HCT116 (cell line): ENCODE results near the gene MMP23B.

ENCODE experiments used
- CEBPB ChIP-seq: IDR thresholded peaks from 2 replicates; pipeline ENCODE4 v1.6.1; 2012; ENCODE audit warnings: low read depth
- EGR1 ChIP-seq: IDR thresholded peaks from 2 replicates; pipeline ENCODE4 v1.6.1; 2012; ENCODE audit warnings: low read depth
- FOSL1 ChIP-seq: IDR thresholded peaks from 2 replicates; pipeline ENCODE4 v1.6.1; 2012; ENCODE audit warnings: low read depth
- JUND ChIP-seq: IDR thresholded peaks from 2 replicates; pipeline ENCODE4 v1.6.1; 2012
- POLR2A ChIP-seq: IDR thresholded peaks from 2 replicates; pipeline ENCODE4 v1.7.0; 2011; ENCODE audit warnings: borderline replicate concordance; ENCODE audit not compliant: insufficient read depth, insufficient read length; ENCODE audit errors: extremely low read depth
- POLR2AphosphoS5 ChIP-seq: IDR thresholded peaks from 2 replicates; pipeline ENCODE4 v1.6.1; 2011; ENCODE audit warnings: mild to moderate bottlenecking, low read depth, low read length, moderate library complexity
- RAD21 ChIP-seq: IDR thresholded peaks from 2 replicates; pipeline ENCODE4 v1.6.1; 2012; ENCODE audit warnings: low read depth, mild to moderate bottlenecking
- SP1 ChIP-seq: IDR thresholded peaks from 2 replicates; pipeline ENCODE4 v1.6.1; 2012; ENCODE audit warnings: low read depth
- ZFX ChIP-seq: fragments of 450-650 bp; IDR thresholded peaks from 2 replicates; pipeline ENCODE4 v1.6.1; 2017
- TF ChIP-seq, protein P1 (sequence below): IDR thresholded peaks from 2 replicates; pipeline ENCODE4 v1.6.1; 2012; ENCODE audit warnings: low read depth
- TF ChIP-seq, protein P2 (sequence below): IDR thresholded peaks from 2 replicates; pipeline ENCODE4 v1.6.1; 2012
- TF ChIP-seq, protein P3 (sequence below), 3 experiments: fragments of 200-600 bp in 1 of 3; sonication (generic) in 1 of 3; IDR thresholded peaks in 2 of 3; conservative IDR thresholded peaks in 1 of 3; 2 replicates each; pipeline ENCODE4 v1.5.1; 2012 to 2017; ENCODE audit warnings: low read depth in 2 of 3, low read length in 2 of 3, antibody characterized with exemption in 1 of 3, borderline replicate concordance in 1 of 3, control low read depth in 1 of 3, mild to moderate bottlenecking in 1 of 3, mixed read lengths in 1 of 3, mixed run types in 1 of 3, moderate library complexity in 1 of 3; ENCODE audit not compliant: insufficient read depth in 1 of 3

DNA sequence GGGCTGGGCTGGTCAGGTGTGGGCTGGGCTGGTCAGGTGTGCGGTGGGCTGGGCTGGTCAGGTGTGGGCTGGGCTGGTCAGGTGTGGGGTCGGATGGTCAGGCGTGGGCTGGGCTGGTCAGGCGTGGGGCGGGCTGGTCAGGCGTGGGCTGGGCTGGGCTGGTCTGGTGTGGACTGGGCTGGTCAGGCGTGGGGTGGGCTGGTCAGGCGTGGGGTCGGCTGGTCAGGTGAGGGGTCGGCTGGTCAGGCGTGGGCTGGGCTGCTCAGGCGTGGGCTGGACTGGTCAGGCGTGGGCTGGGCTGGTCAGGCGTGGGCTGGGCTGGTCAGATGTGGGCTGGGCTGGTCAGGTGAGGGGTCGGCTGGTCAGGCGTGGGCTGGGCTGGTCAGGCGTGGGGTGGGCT is 26.2 kb upstream of the MMP23B start:
- TF ChIP-seq, protein P1, sequence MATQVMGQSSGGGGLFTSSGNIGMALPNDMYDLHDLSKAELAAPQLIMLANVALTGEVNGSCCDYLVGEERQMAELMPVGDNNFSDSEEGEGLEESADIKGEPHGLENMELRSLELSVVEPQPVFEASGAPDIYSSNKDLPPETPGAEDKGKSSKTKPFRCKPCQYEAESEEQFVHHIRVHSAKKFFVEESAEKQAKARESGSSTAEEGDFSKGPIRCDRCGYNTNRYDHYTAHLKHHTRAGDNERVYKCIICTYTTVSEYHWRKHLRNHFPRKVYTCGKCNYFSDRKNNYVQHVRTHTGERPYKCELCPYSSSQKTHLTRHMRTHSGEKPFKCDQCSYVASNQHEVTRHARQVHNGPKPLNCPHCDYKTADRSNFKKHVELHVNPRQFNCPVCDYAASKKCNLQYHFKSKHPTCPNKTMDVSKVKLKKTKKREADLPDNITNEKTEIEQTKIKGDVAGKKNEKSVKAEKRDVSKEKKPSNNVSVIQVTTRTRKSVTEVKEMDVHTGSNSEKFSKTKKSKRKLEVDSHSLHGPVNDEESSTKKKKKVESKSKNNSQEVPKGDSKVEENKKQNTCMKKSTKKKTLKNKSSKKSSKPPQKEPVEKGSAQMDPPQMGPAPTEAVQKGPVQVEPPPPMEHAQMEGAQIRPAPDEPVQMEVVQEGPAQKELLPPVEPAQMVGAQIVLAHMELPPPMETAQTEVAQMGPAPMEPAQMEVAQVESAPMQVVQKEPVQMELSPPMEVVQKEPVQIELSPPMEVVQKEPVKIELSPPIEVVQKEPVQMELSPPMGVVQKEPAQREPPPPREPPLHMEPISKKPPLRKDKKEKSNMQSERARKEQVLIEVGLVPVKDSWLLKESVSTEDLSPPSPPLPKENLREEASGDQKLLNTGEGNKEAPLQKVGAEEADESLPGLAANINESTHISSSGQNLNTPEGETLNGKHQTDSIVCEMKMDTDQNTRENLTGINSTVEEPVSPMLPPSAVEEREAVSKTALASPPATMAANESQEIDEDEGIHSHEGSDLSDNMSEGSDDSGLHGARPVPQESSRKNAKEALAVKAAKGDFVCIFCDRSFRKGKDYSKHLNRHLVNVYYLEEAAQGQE = no peak
- TF ChIP-seq POLR2A = no peak
- TF ChIP-seq, protein P2, sequence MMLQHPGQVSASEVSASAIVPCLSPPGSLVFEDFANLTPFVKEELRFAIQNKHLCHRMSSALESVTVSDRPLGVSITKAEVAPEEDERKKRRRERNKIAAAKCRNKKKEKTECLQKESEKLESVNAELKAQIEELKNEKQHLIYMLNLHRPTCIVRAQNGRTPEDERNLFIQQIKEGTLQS = no peak
- TF ChIP-seq POLR2AphosphoS5 = no peak
- no peak for TF ChIP-seq RAD21
- no peak for TF ChIP-seq EGR1
- TF ChIP-seq JUND = no peak
- no peak for TF ChIP-seq ZFX
- no peak for TF ChIP-seq CEBPB
- TF ChIP-seq, protein P3, sequence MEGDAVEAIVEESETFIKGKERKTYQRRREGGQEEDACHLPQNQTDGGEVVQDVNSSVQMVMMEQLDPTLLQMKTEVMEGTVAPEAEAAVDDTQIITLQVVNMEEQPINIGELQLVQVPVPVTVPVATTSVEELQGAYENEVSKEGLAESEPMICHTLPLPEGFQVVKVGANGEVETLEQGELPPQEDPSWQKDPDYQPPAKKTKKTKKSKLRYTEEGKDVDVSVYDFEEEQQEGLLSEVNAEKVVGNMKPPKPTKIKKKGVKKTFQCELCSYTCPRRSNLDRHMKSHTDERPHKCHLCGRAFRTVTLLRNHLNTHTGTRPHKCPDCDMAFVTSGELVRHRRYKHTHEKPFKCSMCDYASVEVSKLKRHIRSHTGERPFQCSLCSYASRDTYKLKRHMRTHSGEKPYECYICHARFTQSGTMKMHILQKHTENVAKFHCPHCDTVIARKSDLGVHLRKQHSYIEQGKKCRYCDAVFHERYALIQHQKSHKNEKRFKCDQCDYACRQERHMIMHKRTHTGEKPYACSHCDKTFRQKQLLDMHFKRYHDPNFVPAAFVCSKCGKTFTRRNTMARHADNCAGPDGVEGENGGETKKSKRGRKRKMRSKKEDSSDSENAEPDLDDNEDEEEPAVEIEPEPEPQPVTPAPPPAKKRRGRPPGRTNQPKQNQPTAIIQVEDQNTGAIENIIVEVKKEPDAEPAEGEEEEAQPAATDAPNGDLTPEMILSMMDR (IDR thresholded peaks at IDR 0.05 in 2 of 3, conservative IDR thresholded peaks at IDR 0.05 in 1 of 3; ENCODE audit: borderline replicate concordance in 1 of 3, insufficient read depth in 1 of 3, low read depth in 2 of 3, low read length in 2 of 3) = no peak
- no peak for TF ChIP-seq SP1
- TF ChIP-seq FOSL1 = no peak
